ENCODE data around the gene MBTPS1. TPM values are rescaled to one million over a fixed set of nuclear protein-coding genes. Genes with fewer than 3 reads are reported as not detected.

Gene MBTPS1
- total and polyA plus RNA-seq, 3 donors from 2014 or later = 59.0 to 122 (median 104) TPM

DNA sequence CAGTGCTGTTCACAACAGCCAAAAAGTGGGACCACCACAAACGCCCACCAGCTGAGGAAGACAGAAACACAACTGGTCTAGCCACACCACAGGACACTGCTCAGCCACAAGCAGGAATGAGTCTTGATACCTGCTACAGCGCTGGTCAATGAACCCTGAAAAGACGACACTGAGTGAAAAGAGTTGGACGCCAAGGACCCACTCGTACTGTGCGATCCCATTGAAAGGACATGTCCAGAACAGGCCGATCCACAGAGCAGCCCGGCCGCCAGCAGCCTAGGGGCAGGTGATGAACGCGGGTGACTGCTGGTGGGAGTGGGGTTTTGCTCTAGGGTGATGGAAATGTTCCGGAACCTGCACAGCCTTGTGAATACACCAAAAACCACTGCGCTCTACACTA lies 63.5 kb downstream of the MBTPS1 start:
- intact Hi-C loops (cut with DNase I; ENCODE audit: low total_unique reads) = no loop called here
- Histone ChIP-seq H3K9me3 (no peaks in the 10 kb centered on the region), H3K27me3 (no peaks in the 10 kb centered on the region), H3K4me3 (no peak overlapping the region), H3K4me1 (peaks cover 19% of the 10 kb centered on the region), H3K27ac (no peak overlapping the region), H3K36me3 (ENCODE audit: low read depth, missing control alignments) (no peaks in the 10 kb centered on the region)
- whole genome bisulfite sequencing, 2 donors = 93 to 95% methylated on average over 13 of the region's 13 CpGs
- DNase-seq = no peak
- TF ChIP-seq, protein P1, sequence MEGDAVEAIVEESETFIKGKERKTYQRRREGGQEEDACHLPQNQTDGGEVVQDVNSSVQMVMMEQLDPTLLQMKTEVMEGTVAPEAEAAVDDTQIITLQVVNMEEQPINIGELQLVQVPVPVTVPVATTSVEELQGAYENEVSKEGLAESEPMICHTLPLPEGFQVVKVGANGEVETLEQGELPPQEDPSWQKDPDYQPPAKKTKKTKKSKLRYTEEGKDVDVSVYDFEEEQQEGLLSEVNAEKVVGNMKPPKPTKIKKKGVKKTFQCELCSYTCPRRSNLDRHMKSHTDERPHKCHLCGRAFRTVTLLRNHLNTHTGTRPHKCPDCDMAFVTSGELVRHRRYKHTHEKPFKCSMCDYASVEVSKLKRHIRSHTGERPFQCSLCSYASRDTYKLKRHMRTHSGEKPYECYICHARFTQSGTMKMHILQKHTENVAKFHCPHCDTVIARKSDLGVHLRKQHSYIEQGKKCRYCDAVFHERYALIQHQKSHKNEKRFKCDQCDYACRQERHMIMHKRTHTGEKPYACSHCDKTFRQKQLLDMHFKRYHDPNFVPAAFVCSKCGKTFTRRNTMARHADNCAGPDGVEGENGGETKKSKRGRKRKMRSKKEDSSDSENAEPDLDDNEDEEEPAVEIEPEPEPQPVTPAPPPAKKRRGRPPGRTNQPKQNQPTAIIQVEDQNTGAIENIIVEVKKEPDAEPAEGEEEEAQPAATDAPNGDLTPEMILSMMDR (IDR thresholded peaks at IDR 0.05) = no peak
- no peak for TF ChIP-seq POLR2A (IDR thresholded peaks at IDR 0.05)

DNA sequence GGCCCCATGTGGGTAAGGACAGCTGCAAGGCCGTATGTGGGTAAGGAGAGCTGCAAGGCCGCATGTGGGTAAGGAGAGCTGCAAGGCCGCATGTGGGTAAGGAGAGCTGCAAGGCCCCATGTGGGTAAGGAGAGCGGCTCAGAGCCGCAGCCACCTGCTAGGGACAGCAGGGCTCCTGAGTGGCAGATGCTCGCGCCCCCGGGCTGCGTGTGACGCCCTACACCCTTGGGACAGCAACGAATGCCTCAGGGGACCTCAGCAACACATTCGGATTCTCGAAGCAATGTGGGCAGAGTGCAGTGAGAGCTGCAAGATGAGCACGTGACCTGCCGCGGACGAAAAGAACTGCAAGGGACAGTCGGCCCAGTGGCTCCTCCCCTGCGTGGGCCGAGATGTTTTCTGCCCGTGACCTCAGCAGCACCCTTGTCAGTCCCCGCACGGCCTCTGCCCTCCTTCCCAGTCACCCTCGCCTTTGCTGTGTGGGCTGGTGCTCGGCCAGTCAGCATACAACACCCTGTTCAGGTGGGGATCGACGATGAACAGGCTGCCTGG lies 64.6 kb downstream of the MBTPS1 start:
- WGBS, 2 donors = 79 to 82% methylated on average over 26 to 27 of the region's 27 CpGs
- H3K36me3 ChIP-seq (ENCODE audit: low read depth, missing control alignments) = no peaks in the 10 kb centered on the region
- intact Hi-C loops (cut with DNase I; ENCODE audit: low total_unique reads) = no loop called here

DNA sequence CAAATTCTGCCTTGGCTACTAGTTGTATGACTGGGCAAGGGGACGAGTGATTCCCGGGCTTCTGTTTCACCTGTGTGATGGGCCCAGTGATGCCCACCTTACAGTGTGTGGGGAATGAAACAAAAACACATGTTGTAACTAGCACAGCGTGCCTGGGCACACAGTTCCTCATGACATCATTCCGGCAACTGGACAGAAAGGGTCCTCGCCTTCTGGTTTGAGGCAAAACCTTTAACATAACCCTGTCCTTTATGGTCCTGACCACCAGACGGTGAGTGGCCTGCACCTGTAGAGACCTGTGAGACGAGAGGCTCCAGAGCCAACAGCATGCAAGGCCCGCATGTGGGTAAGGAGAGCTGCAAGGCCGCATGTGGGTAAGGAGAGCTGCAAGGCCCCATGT lies 66.4 kb downstream of the MBTPS1 start:
- H3K4me3 ChIP-seq = no peak overlapping the region
- peaks cover 3% of the 10 kb centered on the region for H3K4me1 ChIP-seq
- no peaks in the 10 kb centered on the region for H3K27me3 ChIP-seq
- DNase-seq = no peak
- H3K27ac ChIP-seq = no peak overlapping the region
- whole genome bisulfite sequencing, 2 donors = 90 to 95% methylated on average over 9 of the region's 9 CpGs
- intact Hi-C loops (cut with DNase I; ENCODE audit: low total_unique reads) = no loop called here
- H3K36me3 ChIP-seq (ENCODE audit: low read depth, missing control alignments) = no peaks in the 10 kb centered on the region
- no peak for TF ChIP-seq POLR2A (IDR thresholded peaks at IDR 0.05)
- TF ChIP-seq, protein P1 (IDR thresholded peaks at IDR 0.05) = no peak
- H3K9me3 ChIP-seq = no peaks in the 10 kb centered on the region

More for the DNA sequence above, 64.6 kb downstream of the MBTPS1 start:
- TF ChIP-seq, protein P1 (IDR thresholded peaks at IDR 0.05) = no peak
- no peak for TF ChIP-seq POLR2A (IDR thresholded peaks at IDR 0.05)
- DNase-seq = peak; percentile 59
- Histone ChIP-seq H3K9me3 (no peaks in the 10 kb centered on the region), H3K27ac (no peak overlapping the region), H3K4me3 (no peak overlapping the region), H3K27me3 (no peaks in the 10 kb centered on the region), H3K4me1 (peaks cover 15% of the 10 kb centered on the region)

DNA sequence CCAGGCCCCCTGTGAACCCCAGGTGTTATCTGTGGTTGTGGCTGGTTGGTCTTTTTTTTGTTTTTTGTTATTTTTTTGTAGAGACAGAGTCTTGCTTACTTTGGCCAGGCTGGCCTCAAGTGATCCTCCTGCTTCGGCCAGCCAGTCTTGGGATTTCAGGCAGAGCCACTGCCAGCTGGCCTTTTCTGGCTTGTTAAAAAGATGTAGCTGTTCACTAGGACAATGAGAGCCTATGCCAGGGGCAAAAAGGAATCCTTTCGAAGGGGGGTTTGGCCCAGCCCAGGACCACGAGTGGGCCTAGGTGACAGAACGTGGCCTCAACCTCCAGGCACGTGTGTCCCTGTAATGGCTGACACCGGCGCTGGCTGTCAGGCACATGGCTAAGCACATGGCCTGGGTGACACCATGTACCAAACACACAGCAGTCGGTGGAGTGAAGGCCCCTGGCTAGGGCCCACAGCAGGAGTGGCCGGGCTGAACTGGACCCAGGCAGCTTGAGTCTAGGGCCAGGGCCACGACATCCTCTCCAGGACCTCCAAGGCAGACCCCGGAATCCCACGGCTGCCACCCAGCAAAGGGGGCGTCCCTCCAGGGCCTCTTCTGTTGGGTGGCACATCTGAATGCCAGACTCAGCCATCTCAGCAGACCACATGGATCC lies 67.2 kb downstream of the MBTPS1 start:
- Histone ChIP-seq H3K4me1 (no peaks in the 10 kb centered on the region), H3K4me3 (no peak overlapping the region), H3K27me3 (no peaks in the 10 kb centered on the region), H3K36me3 (ENCODE audit: low read depth, missing control alignments) (no peaks in the 10 kb centered on the region), H3K9me3 (no peaks in the 10 kb centered on the region), H3K27ac (no peak overlapping the region)
- intact Hi-C loops (cut with DNase I; ENCODE audit: low total_unique reads) = no loop called here
- 70 to 84% methylated on average over 8 to 13 of the region's 13 CpGs for WGBS, 2 donors
- no peak for TF ChIP-seq POLR2A (IDR thresholded peaks at IDR 0.05)
- TF ChIP-seq, protein P1 (IDR thresholded peaks at IDR 0.05) = no peak
- DNase-seq = peak; percentile 41

DNA sequence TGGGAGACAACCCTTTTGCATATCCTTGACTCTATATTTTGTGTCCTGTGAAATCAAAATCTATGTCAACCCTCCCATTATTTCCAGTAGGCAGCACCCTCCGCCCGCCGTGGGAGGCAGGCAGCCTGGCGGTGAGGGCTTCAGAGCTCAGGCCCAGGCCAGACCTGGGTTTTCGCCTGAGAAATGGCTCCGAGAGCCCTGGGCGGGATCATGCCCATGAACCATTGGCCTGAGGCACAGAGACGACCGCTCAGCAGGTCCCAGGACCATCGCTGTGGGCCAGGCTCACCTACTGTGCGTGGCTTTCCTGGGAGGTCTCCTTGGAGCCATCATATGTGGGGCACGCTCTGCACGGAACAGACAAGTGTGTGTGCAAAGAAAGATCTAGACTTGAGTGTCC lies 67.9 kb downstream of the MBTPS1 start:
- H3K27ac ChIP-seq = no peak overlapping the region
- H3K27me3 ChIP-seq = no peaks in the 10 kb centered on the region
- intact Hi-C loops (cut with DNase I; ENCODE audit: low total_unique reads) = no loop called here
- DNase-seq = no peak
- H3K4me1 ChIP-seq = no peaks in the 10 kb centered on the region
- TF ChIP-seq, protein P1 (IDR thresholded peaks at IDR 0.05) = no peak
- TF ChIP-seq POLR2A (IDR thresholded peaks at IDR 0.05) = no peak
- 89 to 96% methylated on average over 13 of the region's 13 CpGs for WGBS, 2 donors
- H3K9me3 ChIP-seq = no peaks in the 10 kb centered on the region
- no peaks in the 10 kb centered on the region for H3K36me3 ChIP-seq (ENCODE audit: low read depth, missing control alignments)
- H3K4me3 ChIP-seq = no peak overlapping the region
